OCI-LY3 (cell line): Measurements from ENCODE around the gene SLN.

Source experiments
- EZH2phosphoT487 ChIP-seq: fragments of 200-600 bp; shearing (Covaris generic); IDR thresholded peaks from 2 replicates; pipeline ENCODE4 v1.6.1; 2018; ENCODE audit warnings: antibody characterized with exemption, mixed run types, low read depth
- TF ChIP-seq, protein P1 (sequence below): fragments of 200-600, 300-600 bp; sonication (generic); IDR thresholded peaks from 2 replicates; pipeline ENCODE4 v1.5.1; 2014; ENCODE audit warnings: antibody characterized with exemption, low read length, low read depth

DNA sequence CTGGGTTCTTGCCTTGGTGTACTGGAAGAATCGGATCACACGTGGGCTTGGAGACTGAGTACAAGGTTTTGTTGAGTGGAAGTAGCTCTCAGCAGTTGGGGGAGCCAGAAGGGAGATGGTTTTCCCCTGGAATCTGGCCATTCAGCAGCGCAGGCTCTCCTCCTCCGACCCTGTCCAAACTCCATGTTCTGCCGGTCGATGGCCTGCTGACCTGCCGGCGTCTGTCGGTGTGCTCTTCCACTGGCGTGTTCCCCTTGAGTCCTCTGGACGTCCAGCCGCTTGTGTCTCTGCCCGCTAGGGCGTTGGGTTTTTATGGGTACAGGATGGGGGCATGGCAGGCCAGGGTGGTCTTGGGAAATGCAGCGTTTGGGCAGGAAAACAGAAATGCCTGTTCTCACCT is 38.5 kb upstream of the SLN start:
- TF ChIP-seq, protein P1, sequence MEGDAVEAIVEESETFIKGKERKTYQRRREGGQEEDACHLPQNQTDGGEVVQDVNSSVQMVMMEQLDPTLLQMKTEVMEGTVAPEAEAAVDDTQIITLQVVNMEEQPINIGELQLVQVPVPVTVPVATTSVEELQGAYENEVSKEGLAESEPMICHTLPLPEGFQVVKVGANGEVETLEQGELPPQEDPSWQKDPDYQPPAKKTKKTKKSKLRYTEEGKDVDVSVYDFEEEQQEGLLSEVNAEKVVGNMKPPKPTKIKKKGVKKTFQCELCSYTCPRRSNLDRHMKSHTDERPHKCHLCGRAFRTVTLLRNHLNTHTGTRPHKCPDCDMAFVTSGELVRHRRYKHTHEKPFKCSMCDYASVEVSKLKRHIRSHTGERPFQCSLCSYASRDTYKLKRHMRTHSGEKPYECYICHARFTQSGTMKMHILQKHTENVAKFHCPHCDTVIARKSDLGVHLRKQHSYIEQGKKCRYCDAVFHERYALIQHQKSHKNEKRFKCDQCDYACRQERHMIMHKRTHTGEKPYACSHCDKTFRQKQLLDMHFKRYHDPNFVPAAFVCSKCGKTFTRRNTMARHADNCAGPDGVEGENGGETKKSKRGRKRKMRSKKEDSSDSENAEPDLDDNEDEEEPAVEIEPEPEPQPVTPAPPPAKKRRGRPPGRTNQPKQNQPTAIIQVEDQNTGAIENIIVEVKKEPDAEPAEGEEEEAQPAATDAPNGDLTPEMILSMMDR = no peak
- no peak for TF ChIP-seq EZH2phosphoT487
